T1000 (cell line): ENCODE measurements around the gene PLEKHG4B.
A peak's percentile ranks its signal among the peaks of the same experiment; 100 is the strongest.
"Not testable (repeated sequence)": the region's sequence is repeated elsewhere in the genome, so short reads cannot be mapped to it uniquely, and the experiment has no call there.

ENCODE experiments used
- DNase-seq: peaks from one replicate; lab custom pipeline; 2025; ENCODE audit warnings: mixed read lengths; lab: John Stamatoyannopoulos, UW

Gene PLEKHG4B

DNA sequence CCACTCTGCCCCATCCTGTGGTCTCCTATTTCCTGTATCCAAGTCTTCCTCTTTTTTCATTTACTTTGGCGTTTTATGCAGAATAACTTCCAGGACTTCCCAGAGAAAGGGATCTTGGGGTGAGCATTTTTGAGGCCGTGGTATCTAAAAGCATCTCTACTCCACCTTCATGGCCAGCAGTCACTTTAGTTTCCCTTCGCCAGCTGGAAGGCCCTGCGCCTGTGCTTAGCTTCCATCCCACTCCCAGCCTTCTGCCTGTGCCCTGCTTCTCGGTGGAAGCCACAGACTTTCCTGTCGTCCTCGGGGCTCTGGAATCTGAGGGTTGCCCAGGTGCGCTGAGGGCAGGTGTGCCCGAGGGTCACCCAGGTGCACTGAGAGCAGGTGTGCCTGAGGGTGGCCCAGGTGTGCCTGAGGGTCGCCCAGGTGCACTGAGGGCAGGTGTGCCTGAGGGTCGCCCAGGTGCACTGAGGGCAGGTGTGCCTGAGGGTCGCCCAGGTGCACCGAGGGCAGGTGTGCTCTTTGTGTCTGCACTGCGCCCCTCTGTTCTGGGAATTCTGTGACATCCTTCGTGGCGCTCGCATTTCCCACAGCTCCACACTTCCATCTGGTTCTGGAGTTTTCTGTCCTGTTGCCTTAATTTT is 67.0 kb downstream of the PLEKHG4B start:
- DNase-seq, result no peak

DNA sequence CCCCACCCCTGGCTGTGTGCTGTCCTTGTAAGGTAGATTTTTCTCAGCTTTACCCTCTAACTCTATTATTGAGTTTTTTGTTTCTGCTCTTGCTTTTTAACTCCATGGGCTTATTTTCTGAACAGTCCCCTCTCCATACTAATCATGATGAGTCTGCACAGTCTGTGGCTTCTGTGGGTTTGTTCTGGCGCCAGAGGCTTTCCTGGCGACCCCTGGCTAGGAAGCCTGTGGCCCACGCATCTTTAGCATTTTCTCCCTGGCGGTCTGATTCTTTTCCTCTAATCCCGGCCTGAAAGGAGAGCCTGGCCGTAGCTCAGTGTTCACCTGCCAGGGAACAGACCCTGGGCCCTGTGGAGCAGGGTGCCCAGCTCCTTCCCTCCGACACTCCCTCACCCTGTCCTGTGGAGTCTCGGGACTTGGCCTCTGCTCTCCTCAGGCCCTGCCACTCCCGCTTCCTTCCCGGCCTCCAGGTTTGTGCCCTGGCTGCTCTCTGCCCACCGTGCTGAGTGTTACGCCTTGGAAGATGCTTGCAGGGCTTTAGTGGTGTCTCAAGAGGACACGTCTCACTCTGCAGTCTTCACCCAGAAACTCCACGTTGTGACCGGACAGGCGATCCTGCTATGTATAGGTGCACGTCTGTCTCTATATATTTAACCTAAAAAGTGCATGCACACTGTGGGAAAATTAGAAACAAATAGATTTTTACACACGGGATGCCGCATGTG is 67.6 kb downstream of the PLEKHG4B start:
- no peak for DNase-seq

DNA sequence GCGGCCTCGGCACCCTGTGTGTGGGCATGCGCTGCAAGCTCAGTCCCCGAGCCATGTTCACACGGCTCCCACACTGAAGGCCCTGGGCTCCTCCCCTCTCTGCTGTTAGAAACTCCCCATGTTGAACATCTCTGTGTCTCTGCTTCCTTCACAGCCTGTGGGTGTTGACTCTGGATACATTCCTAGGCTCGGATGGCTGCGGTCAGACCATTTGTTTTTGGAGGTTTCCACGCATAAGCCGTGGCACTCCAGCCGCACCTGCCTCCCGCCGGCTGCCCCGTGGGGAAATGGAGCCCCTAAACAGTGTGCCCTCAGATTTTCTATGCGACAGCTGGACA is 68.2 kb downstream of the PLEKHG4B start:
- DNase-seq, result no peak

DNA sequence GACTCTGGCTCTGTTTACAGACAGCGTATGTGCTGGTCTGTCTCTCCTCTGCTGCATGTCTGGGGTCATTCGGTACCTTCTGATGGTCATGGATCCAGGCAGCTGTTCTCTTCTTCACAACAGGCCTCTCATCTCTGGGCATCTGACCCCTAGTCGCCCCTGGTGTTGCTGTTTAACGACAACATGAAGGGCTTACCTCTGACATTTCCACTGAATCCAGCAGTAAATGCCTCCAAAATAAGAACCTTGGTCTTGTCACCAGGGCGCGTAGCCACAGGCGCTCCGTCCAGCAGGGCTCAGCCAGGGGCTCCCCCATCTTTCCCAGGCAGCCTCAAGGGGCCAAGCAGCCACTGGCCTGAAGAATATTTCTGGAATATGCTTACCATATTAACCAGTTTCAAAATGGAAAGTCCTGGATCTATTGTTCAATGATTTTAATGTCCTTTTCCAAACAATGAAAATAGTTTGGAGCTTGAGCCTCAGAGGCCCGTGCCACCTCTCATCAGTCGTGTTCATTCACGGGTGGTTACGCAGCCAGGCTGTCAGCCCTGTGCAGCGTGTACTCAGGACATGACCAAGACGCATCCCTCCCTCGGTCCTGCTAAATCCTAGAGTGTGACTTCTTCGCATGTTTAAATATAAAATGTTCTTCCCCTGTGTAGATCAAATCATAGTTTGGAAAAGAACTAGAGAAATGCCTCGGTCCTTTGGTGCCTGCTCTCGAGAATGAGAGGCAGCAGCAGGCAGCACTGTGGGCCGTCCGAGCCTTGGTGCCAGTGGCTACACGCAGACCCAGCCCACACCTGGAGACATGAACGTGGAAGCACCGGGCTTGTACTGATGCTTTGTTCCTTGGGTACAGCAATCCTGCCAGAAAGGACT is 69.2 kb downstream of the PLEKHG4B start:
- no peak for DNase-seq

DNA sequence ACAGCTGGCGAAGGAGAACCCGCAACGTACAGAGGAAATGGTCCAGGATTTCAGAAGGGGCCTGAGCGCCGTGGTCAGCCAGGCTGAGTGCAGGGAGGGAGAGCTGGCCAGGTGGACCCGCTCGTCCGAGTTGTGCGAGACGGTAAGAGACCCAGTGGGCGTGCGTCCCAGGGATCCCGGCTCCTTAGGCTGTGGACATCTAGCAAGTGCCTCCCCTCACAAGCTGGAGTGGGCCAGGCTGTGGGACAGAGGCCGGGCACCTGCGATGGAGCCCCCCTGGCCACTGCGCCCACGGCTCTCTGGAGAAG is 69.8 kb downstream of the PLEKHG4B start:
- DNase-seq, result no peak

DNA sequence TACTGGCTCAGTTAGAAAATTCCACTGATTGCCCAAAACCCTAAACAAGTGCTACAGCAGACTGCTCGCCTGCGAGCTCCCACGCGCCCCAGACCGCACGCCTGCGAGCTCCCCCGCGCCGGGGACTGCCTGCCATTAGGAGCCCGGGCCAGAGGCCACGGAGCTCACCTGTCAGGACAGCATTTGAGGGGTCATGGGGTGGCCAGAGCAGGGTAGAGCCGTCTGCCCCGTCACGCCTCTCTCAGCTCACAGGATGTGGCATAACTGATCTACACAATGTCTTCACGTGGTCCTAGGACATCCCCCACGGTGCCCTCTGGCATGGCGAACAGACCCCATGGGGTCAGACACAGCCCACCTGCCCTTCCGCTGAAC is 70.2 kb downstream of the PLEKHG4B start:
- DNase-seq, result no peak

DNA sequence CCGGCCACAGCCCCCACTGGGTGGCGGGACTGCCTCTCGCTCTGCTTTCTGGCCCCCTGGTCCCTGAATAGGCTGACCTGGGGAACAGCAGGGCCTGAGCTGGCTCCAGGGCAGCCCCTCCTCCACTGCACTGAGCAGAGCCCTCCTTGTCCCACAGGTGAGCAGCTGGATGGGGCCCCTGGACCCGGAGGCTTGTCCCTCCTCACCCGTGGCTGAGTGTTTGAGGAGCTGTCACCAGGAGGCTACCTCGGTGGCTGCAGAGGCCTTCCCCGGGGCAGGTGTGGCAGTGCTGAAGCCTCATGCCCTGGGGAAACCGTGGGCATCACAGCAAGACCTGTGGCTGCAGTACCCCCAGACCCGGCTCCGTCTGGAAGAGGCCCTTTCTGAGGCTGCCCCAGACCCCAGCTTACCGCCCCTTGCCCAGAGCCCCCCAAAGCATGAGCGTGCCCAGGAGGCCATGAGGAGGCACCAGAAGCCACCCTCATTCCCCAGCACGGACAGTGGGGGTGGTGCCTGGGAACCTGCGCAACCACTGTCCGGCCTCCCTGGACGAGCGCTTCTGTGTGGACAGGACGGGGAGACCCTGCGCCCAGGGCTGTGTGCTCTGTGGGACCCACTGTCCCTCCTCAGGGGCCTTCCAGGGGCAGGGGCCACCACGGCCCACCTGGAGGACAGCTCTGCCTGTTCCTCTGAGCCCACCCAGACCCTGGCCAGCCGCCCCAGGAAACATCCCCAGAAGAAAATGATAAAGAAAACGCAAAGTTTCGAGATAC is 70.8 kb downstream of the PLEKHG4B start:
- no peak for DNase-seq

DNA sequence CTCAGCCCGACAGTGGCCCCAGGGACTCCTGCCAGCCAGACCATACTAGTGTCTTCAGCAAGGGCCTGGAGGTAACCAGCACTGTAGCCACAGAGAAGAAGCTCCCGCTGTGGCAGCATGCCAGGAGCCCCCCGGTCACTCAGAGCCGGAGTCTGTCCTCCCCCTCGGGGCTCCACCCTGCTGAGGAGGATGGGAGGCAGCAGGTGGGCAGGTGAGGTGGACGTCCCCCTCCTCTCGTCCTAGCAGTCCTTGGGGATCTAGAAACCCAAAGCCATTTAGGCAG is 71.3 kb downstream of the PLEKHG4B start:
- no peak for DNase-seq

DNA sequence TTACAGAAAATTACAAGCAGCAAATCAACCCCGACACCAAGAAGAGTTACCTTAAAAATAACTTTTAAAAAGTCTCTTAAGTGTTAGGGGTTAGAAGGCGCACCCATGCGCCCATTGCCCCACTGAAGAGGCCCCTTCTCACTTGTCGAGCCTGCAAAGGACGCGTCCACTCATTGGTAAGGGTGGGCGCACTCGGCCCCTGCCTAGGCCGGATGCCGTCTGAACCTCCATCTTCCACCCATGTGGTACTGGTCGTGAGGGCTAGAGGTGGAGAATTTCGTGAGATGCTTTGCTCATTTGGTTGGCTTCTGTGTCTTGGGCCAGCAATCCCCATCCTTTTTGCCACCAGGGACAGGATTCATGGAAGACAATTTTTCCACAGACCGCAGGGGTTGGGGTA is 71.9 kb downstream of the PLEKHG4B start:
- no peak for DNase-seq

DNA sequence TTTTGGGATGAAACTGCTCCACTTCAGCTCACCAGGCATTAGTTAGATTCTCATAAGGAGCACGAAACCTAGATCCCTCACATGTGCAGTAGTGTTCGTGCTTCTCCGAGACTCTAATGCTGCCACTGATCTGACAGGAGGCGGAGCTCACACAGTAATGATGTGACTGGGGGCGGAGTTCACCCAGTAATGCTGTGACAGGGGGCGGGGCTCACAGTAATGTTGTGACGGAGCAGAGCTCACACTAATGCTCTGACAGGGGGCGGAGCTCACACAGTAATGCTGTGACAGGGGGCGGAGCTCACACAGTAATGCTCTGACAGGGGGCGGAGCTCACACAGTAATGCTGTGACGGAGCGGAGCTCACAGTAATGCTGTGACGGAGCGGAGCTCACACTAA is 72.3 kb downstream of the PLEKHG4B start:
- DNase-seq, result no peak

DNA sequence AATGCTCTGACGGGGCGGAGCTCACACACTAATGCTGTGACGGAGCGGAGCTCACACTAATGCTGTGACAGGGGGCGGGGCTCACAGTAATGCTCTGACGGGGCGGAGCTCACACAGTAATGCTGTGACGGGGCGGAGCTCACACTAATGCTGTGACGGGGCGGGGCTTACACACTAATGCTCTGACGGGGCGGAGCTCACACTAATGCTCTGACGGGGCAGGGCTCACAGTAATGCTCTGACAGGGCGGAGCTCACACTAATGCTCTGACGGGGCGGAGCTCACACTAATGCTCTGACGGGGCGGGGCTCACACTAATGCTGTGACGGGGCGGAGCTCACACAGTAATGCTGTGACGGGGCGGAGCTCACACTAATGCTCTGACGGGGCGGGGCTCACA is 72.8 kb downstream of the PLEKHG4B start:
- DNase-seq, result not testable (repeated sequence)

DNA sequence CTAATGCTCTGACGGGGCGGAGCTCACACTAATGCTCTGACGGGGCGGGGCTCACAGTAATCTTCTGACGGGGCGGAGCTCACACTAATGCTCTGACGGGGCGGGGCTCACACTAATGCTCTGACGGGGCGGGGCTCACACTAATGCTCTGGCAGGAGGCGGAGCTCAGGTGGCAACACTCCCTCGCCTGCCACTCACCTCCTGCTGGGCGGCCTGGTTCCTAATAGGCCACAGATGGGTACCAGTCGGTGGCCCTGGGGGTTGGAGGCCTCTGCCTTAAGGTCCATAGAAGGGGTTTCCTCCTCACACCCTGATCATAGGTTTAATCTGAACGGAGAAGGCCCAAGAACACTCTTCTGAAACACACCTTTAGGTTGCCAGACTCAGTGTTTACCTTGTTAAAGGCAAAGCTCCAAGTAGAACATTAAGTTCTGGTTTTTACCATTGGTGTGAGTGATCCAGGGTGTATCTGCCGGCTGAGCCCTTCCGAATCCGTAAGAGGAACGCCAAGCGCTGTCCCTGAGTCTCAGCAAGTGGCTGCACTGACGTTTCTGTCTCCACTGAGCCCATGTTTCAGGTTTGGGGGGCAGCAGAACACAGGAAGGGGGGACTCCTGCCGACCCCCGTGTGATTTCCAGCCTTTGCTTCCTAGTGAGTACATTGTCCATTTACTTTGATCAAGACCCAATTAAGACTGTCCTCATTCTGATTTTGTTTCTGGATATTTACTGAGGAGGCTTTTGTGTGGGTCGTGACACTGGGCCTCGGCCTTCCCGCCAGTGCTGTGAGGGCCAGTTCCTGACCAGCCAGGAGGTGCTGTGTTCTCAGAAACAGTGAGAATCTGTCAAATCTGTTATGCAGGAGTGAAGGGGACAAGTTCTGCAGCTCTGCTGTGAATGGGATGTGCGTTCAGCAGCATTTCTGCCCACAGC is 74.7 kb downstream of the PLEKHG4B start:
- DNase-seq, result no peak

DNA sequence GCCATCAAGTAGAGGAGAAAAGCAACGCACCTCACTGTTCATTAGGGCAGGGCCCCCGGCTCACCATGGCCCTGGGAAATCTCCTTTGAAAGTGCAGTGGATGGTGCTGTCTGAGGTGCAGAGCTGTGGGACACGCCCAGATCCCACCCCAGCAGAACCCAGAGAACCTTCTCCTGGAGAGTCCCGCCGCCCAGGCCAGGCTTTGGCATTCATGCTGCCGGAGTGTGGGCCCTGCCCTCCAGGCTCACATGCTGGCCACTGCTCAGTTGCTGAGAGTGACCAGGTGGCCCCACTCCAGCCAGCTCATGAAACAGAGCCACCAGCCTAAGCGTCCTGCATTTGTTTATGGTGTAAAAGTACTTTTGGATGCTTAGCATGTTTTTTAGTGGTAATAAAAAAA is 75.5 kb downstream of the PLEKHG4B start:
- no peak for DNase-seq

DNA sequence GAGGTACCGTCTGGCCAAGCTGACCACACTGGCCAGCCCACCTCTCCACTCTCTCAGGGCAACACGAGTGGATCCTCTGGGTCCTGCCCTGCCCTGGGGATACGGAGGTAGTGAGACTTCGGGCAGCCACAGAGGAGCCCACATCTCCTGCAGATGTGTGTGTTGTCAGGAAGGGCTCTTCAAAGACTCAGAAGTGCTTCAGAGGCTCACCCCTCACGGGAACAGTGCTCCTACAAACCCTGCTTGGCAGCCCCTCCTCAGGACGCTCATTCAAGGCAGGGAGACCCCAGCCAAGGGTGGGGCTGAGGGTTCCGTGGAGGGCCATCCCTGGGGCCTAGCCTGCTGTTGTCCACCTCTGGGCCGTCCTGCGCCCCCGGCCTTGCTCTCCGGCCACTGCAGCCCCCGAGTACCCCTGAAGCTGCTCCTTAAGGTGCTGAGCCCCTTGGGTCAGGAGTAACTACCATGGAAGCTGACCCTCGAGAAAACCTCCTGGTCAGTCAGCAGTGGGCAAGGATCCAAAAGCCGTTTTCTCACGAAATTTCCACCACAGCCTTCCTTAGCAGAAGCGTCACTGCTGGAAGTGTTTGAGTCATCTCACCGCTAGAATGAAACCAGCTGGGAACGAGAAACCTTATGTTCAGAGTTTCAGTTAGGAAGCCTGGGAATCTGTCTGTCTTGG is 76.2 kb downstream of the PLEKHG4B start:
- DNase-seq, result peak; percentile 12

DNA sequence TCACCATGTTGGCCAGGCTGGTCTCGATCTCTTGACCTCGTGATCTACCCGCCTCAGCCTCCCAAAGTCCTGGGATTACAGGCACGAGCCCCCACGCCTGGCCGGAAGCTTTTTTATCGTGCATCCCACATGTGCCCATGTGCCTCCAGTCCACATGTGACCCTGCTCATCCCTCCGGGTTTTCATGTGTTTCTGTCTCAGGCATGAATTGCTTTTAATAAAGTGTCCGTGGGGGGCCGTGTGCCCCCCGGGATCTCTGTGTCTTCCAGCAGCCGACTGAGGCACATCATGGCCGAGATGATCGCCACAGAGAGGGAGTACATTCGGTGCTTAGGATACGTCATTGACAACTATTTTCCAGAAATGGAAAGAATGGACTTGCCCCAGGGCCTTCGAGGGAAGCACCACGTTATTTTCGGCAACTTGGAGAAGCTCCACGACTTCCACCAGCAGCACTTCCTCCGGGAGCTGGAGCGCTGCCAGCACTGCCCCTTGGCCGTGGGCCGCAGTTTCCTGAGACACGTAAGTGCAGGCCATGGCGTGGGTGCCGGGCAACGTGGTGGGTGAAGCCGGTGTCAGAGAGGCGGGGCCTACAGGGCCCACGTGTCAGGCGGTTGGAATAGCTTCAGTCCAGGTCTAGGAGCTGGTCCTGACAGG is 77.2 kb downstream of the PLEKHG4B start:
- no peak for DNase-seq

DNA sequence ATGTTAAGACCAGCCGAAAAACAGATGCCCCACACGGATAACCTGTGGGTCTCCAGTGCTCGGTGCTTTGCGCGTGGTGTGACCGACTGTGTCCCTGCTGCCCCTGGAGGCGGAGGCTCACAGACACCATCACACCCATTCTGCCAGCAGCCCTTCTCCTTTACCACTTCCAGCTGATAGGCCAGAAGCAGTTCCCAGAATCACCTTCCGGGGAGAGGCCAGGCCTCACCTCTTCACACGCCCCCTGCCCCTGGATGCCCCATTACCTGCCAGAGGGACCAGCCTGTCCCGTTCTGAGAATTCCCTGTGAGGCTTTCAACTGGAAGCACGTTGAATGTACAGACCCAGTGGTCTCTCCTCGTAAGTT is 77.7 kb downstream of the PLEKHG4B start:
- DNase-seq, result no peak

DNA sequence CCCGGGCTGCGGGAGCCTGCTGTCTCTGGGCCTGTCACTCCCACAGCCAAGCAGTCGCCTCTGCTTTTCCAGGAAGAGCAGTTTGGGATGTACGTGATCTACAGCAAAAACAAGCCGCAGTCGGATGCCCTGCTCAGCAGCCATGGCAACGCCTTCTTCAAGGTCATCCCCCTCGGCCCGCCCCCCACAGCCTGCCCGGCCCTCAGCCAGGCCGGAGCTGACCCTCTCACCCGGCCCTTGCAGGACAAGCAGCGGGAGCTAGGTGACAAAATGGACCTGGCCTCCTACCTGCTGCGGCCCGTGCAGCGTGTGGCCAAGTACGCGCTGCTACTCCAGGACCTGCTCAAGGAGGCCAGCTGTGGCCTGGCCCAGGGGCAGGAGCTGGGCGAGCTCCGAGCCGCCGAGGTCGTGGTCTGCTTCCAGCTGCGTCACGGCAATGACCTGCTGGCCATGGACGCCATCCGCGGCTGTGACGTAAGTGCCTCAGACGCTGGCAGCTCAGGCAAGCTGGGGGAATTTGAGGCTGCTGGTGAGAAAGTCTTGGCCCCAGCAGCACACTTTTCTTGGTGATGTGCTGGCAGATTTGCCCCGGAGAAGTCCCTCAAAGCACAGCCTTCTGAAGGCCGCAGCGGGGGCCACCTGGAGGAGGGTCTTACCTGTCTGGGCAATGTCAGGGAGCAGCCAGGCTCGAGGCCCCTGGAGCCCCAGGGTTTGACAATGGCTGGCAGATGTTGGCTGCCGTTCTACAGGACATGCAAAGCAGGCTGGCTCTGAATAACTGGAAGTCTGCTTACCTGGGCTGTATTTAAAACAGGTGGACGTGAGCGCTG is 79.2 kb downstream of the PLEKHG4B start:
- no peak for DNase-seq

DNA sequence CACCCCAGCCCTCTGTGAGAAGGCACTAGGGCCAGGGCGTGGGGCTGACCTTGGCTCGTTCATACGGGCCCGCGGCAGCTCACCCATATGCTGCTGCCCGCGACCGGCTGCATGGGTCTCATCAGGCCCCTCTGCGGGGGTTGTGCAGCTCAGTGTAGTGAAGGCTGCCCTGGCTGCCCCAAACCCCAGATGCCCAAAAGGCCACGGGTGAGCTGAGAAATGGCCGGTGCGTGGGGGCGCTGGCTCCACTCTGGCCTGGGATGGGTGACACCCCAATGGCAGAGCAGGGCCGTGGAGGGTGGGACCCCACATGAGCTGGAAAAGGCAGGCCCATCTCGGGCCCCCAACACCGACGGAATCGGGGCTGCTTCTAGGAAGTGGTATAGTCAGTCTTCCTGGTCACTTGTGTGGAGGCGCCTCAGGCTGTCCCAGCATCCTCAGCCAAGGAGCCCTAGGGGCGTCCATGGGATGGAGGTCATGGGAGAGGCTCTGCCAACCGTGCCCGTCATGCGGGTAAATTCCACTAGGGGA is 79.9 kb downstream of the PLEKHG4B start:
- DNase-seq, result no peak

DNA sequence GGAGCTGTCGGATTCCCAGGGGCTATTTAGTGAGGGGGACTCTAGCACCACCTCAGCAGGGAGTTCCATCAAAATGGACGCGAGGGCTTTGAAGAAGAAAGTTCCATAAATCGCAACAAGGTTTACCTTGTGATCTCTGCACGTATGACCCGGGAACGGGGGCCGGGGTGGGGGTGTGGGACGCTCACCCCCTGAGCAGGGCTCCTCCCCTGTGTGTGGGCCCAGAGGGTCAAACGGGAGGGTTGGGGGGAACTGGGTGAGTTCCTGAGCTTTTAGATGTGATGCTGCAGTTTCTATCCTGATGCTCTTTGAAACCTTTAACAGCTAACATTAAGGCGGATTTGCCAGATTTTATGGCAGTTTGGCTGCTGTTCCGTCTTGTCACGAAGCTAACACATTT is 80.5 kb downstream of the PLEKHG4B start:
- DNase-seq, result no peak
